Aorta (tissue), 5 donors: ENCODE results near the gene GTPBP4. TPM values are rescaled to one million over a fixed set of nuclear protein-coding genes. Genes with fewer than 3 reads are reported as not detected.
"Not testable (repeated sequence)": the region's sequence is repeated elsewhere in the genome, so short reads cannot be mapped to it uniquely, and the experiment has no call there.

Source experiments
- ATAC-seq: fragments of 200-7000 bp; cut with Tn5 transposase; one replicate; pipeline ENCODE4 v1.9.1; 2022; ENCODE audit warnings: moderate library complexity; ENCODE audit not compliant: low FRiP score
- DNase-seq, 2 donors: peaks; one replicate each; pipeline ENCODE4 v3.0.0-alpha.2; 2020
- H3K27ac ChIP-seq, 2 donors: one replicate each; pipeline ENCODE4 v1.5.1; 2013; ENCODE audit warnings: low read length in 2 of 2, mild to moderate bottlenecking in 2 of 2, moderate library complexity in 2 of 2, control low read depth in 1 of 2, inconsistent platforms in 1 of 2, low read depth in 1 of 2
- H3K27me3 ChIP-seq, 2 donors: one replicate each; pipeline ENCODE4 v1.6.1; 2013; ENCODE audit warnings: control low read depth in 1 of 2, low read length in 1 of 2, mild to moderate bottlenecking in 1 of 2, moderate library complexity in 1 of 2; ENCODE audit not compliant: insufficient read depth in 2 of 2, control insufficient read depth in 1 of 2
- H3K36me3 ChIP-seq, 2 donors: one replicate each; pipeline ENCODE4 v1.6.1; 2013; ENCODE audit warnings: control low read depth in 1 of 2, low read length in 1 of 2, mild to moderate bottlenecking in 1 of 2; ENCODE audit not compliant: insufficient read depth in 2 of 2, control insufficient read depth in 1 of 2
- H3K4me1 ChIP-seq, 2 donors: one replicate each; pipeline ENCODE4 v1.6.1; 2013; ENCODE audit warnings: low read length in 2 of 2, control low read depth in 1 of 2, mild to moderate bottlenecking in 1 of 2, moderate library complexity in 1 of 2; ENCODE audit not compliant: insufficient read depth in 2 of 2, control insufficient read depth in 1 of 2
- H3K4me3 ChIP-seq, 2 donors: one replicate each; pipeline ENCODE4 v1.5.1; 2013; ENCODE audit warnings: low read length in 2 of 2, control low read depth in 1 of 2, mild to moderate bottlenecking in 1 of 2
- H3K9me3 ChIP-seq: one replicate; pipeline ENCODE4 v1.6.1; 2013; ENCODE audit warnings: mild to moderate bottlenecking, low read length; ENCODE audit not compliant: control insufficient read depth
- WGBS, 2 donors: extraction: QIAGEN DNeasy Blood & Tissue Kit; methylation state at CpG; one replicate each; pipeline ENCODE4 v1.1.7; 2013; 5-methylcytosine and 5-hydroxymethylcytosine counted together
- intact Hi-C, 2 donors: fragments of 100-400 bp; cut with DNase I; formaldehyde crosslinking; loops; one replicate each; pipeline versions ENCODE4 v1.14.2 to v1.15.0; 2022
- polyA plus RNA-seq, 2 donors: library from polyadenylated mRNA; stranded (reverse); fragments of 200-250 nt; gene quantifications; one replicate each; pipeline ENCODE4 v1.2.3, GENCODE V29; 2013
- total RNA-seq, 2 donors: library from RNA; stranded (reverse); fragmentation: NEBNext Ultra II Directional; extraction: Animal tissue kit (Norgen Biotek cat#: 25700); gene quantifications; one replicate each; pipeline ENCODE4 v1.2.1, GENCODE V29; 2021
- donor health status: healthy with polysubstance abuse.
- donor health status: Bipolar disorder and iron deficiency.
- donor health status: DM: no; HTN: no; CAD: no.
- donor health status: DM: no; HTN: no; CAD: no.
- donor health status: DM: yes; HTN: yes; CAD: no.

Gene GTPBP4
- total and polyA plus RNA-seq, 4 donors: 21.6 to 46.9 (median 26.9) TPM

DNA sequence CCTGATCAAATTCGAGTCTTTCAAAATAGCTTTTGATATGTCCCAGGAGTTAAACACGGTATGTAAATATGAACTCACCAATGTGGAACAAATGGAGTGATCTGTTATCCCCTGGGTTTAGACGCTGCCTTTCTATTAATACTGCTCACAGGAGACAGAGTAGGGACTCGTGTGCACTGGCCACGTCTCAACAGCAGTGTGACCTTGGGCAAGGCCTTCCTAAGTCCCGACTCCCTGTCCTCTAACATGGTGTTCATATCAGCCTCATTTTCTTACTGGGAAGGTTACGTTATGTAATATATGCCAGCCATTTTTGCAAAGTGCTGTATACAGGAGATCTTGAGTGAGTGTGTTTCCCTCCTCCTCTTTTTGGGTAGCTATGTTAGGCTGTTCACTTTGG lies 69.8 kb downstream of the GTPBP4 start:
- ATAC-seq (no peak), DNase-seq (no peak)
- Histone ChIP-seq H3K27ac (no peak overlapping the region), H3K9me3 (no peaks in the 10 kb centered on the region), H3K4me1 (peaks cover 0 to 2% of the 10 kb centered on the region in 2 donors), H3K36me3 (no peaks in the 10 kb centered on the region), H3K4me3 (no peak overlapping the region), H3K27me3 (no peaks in the 10 kb centered on the region)
- 79 to 80% methylated on average over 7 of the region's 7 CpGs for WGBS, 2 donors
- intact Hi-C loops: loop anchor here in 1 of 2 donors (5.0 kb wide), 1 partner anchor 71 kb away; the partner anchor contains the start of gene GTPBP4

DNA sequence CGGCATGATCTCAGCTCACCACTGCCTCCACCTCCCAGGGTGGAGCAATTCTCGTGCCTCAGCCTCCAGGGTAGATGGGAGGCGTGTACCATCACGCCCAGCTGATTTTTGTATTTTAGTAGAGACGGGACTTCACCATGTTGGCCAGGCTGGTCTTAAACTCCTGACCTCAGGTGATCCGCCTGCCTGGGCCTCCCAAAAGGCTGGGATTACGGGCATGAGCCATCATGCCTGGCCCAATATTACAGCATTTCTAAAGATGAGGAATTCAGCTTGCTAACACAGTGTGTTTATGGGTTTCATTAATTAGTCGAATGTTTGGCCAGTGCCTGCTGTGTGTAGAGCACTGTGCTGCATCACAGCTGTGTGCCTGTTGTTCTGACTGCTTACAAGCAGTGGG lies 71.7 kb downstream of the GTPBP4 start:
- Histone ChIP-seq H3K9me3 (no peaks in the 10 kb centered on the region), H3K36me3 (peaks cover 0 to 2% of the 10 kb centered on the region in 2 donors), H3K4me3 (no peak overlapping the region), H3K4me1 (peaks cover 0 to under 1% of the 10 kb centered on the region in 2 donors), H3K27ac (no peak overlapping the region), H3K27me3 (no peaks in the 10 kb centered on the region)
- DNase-seq: no peak
- no peak for ATAC-seq
- 93 to 94% methylated on average over 8 of the region's 8 CpGs for WGBS, 2 donors
- intact Hi-C loops: loop anchor here in 1 of 2 donors (5.0 kb wide), 1 partner anchor 73 kb away; the partner anchor contains the start of gene GTPBP4

DNA sequence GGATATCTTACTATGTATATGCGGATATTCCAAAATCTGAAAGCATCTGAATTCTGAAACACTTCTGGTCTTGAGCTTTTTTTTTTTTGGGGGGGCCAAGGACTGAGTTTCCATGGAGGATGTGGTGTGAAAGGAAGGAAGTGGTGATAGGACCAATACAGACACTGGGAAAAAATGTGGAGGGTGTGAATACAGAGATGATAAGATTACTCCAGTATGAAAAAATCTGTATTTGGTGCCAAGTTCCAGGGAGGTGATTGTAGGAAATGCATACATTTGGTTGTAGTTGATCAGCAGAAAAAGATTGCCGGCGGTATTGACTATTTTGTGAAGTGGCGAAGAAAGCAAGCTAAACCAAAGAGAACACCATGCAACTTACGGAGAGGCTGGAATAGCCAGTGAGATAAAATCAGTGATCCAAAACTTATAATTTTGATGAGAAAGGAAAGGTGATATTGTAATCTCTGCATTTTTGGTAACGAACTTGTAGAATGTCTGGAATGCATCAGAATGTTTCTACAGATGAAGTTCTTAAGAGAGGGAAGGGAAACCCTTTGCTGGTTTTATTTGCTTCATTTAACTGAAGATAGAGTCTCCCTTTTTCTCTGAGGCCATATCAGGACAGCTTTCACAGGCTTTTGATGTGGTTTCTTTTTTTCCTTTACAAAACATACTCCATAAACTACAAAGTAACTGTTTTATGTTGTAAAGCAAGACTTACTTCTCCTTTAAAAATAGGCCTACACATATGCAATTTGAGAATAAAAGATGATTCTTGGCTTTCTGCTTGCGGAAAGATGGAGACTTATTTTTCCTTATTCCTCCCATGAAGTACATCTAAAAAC lies 73.9 kb downstream of the GTPBP4 start:
- H3K4me3 ChIP-seq: no peak overlapping the region
- H3K4me1 ChIP-seq: no peaks in the 10 kb centered on the region
- DNase-seq (no peak), ATAC-seq (no peak)
- H3K9me3 ChIP-seq: no peaks in the 10 kb centered on the region
- WGBS, 2 donors: 88 to 89% methylated on average over 7 of the region's 7 CpGs
- no peaks in the 10 kb centered on the region for H3K27me3 ChIP-seq
- intact Hi-C loops: no loop called here
- peaks cover 0 to 2% of the 10 kb centered on the region in 2 donors for H3K36me3 ChIP-seq
- H3K27ac ChIP-seq: no peak overlapping the region

- Histone ChIP-seq H3K4me1 (no peaks in the 10 kb centered on the region), H3K36me3 (peaks cover 0 to 2% of the 10 kb centered on the region in 2 donors), H3K27me3 (no peaks in the 10 kb centered on the region), H3K27ac (no peak overlapping the region), H3K4me3 (no peak overlapping the region), H3K9me3 (no peaks in the 10 kb centered on the region)
- ATAC-seq: no peak
- WGBS, 2 donors: 93% methylated on average over 7 of the region's 7 CpGs
- intact Hi-C loops: no loop called here
- DNase-seq: no peak
Measured at GRCh38 chr10:1063232-1063865, 75.1 kb downstream of the GTPBP4 start.

- Histone ChIP-seq H3K27ac (no peak overlapping the region), H3K9me3 (no peaks in the 10 kb centered on the region), H3K36me3 (peaks cover 0 to 2% of the 10 kb centered on the region in 2 donors), H3K4me3 (no peak overlapping the region), H3K27me3 (no peaks in the 10 kb centered on the region), H3K4me1 (no peaks in the 10 kb centered on the region)
- DNase-seq (no peak), ATAC-seq (no peak)
- intact Hi-C loops: no loop called here
- WGBS, 2 donors: 96 to 98% methylated on average over 4 of the region's 4 CpGs
Measured at GRCh38 chr10:1064964-1065247, 76.7 kb downstream of the GTPBP4 start.

DNA sequence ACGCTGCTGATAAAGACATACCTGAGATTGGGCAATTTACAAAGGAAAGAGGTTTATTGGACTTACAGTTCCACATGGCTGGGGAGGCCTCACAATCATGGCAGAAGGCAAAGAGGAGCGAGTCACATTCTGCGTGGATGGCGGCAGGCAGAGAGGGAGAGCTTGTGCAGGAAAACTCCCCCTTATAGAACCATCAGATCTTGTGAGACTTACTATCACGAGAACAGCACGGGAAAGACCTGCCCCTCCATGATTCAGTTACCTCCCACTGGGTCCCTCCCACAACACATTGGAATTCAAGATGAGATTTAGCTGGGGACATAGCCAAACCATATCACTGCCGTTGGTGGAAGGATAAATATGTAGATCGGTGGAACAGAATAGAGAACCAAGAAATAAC lies 78.5 kb downstream of the GTPBP4 start:
- H3K27ac ChIP-seq, H3K4me3 ChIP-seq, DNase-seq, ATAC-seq, H3K36me3 ChIP-seq, intact Hi-C loops, H3K27me3 ChIP-seq, H3K9me3 ChIP-seq, H3K4me1 ChIP-seq: not testable (repeated sequence)
- 89 to 90% methylated on average over 8 of the region's 8 CpGs for WGBS, 2 donors

GRCh38 chr10:1068380-1069361 lies 80.4 kb downstream of the GTPBP4 start:
- peaks cover 0 to 2% of the 10 kb centered on the region in 2 donors for H3K36me3 ChIP-seq
- 89 to 90% methylated on average over 10 of the region's 10 CpGs for WGBS, 2 donors
- DNase-seq: no peak
- H3K27ac ChIP-seq: no peak overlapping the region
- no peak for ATAC-seq
- no peak overlapping the region for H3K4me3 ChIP-seq
- intact Hi-C loops: no loop called here
- no peaks in the 10 kb centered on the region for H3K9me3 ChIP-seq
- H3K27me3 ChIP-seq: no peaks in the 10 kb centered on the region
- H3K4me1 ChIP-seq: no peaks in the 10 kb centered on the region
